Body of pancreas (tissue), 4 donors: ENCODE measurements around the gene IRF7.

Experiments
- CTCF ChIP-seq, 7 experiments: fragments of 450-650 bp in 4 of 7; fragments of 200-600 bp in 3 of 7; sonication (generic) in 3 of 7; IDR thresholded peaks; one replicate each; pipeline ENCODE4 v1.5.1; 2016 to 2019; ENCODE audit warnings: antibody characterized with exemption in 7 of 7
- POLR2A ChIP-seq, 3 donors: fragments of 450-650 bp; IDR thresholded peaks; one replicate each; pipeline ENCODE4 v1.6.1; 2016; ENCODE audit warnings: antibody characterized with exemption in 3 of 3, mild to moderate bottlenecking in 2 of 3

- TF ChIP-seq CTCF (IDR thresholded peaks at IDR 0.05) (no peak), POLR2A (IDR thresholded peaks at IDR 0.05) (no peak)
Observed at GRCh38 chr11:592501-592900, 23.2 kb downstream of the IRF7 start.
